ENCODE results near the gene SINHCAF. TPM values are rescaled to one million over a fixed set of nuclear protein-coding genes. Genes with fewer than 3 reads are reported as not detected.
"Not testable (repeated sequence)": the region's sequence is repeated elsewhere in the genome, so short reads cannot be mapped to it uniquely, and the experiment has no call there.

The SINHCAF gene
- total RNA-seq, 1 donor from 2014 or later = 60.4 TPM

- TF ChIP-seq POLR2A (IDR thresholded peaks at IDR 0.05) = no peak
- TF ChIP-seq CTCF (IDR thresholded peaks at IDR 0.05) = no peak
- no peak for TF ChIP-seq POLR2AphosphoS5 (IDR thresholded peaks at IDR 0.05; ENCODE audit: insufficient read depth in 1 of 2, low read depth in 1 of 2)
- no peak for DNase-seq (ENCODE audit: extremely low spot score in 2 of 2)
- Histone ChIP-seq H3K9me3 (no peaks in the 10 kb centered on the region), H3K27me3 (no peaks in the 10 kb centered on the region), H3K4me3 (no peak overlapping the region), H3K4me1 (no peaks in the 10 kb centered on the region), H3K36me3 (no peaks in the 10 kb centered on the region), H3K27ac (no peak overlapping the region)
- intact Hi-C loops (cut with DNase I) = no loop called here
These were observed 76.6 kb downstream of the SINHCAF start for GRCh38 chr12:31249356-31249755.

GRCh38 chr12:31248815-31249214, 77.1 kb downstream of the SINHCAF start:
- DNase-seq (ENCODE audit: extremely low spot score in 2 of 2) = no peak
- Histone ChIP-seq H3K4me1 (no peaks in the 10 kb centered on the region), H3K36me3 (no peaks in the 10 kb centered on the region), H3K27me3 (no peaks in the 10 kb centered on the region), H3K27ac (no peak overlapping the region), H3K4me3 (no peak overlapping the region), H3K9me3 (no peaks in the 10 kb centered on the region)
- intact Hi-C loops (cut with DNase I) = no loop called here
- TF ChIP-seq CTCF (IDR thresholded peaks at IDR 0.05) (no peak), POLR2AphosphoS5 (IDR thresholded peaks at IDR 0.05; ENCODE audit: insufficient read depth in 1 of 2, low read depth in 1 of 2) (no peak)

- TF ChIP-seq POLR2A (IDR thresholded peaks at IDR 0.05) (no peak), CTCF (IDR thresholded peaks at IDR 0.05) (no peak), POLR2AphosphoS5 (IDR thresholded peaks at IDR 0.05; ENCODE audit: insufficient read depth in 1 of 2, low read depth in 1 of 2) (no peak)
- Histone ChIP-seq H3K27ac (no peak overlapping the region), H3K4me1 (no peaks in the 10 kb centered on the region), H3K36me3 (no peaks in the 10 kb centered on the region), H3K9me3 (no peaks in the 10 kb centered on the region), H3K27me3 (no peaks in the 10 kb centered on the region), H3K4me3 (no peak overlapping the region)
- intact Hi-C loops (cut with DNase I) = no loop called here
- DNase-seq (ENCODE audit: extremely low spot score in 2 of 2) = no peak
These were observed 77.6 kb downstream of the SINHCAF start for GRCh38 chr12:31248337-31248736.

GRCh38 chr12:31246470-31246850, 79.5 kb downstream of the SINHCAF start:
- no peaks in the 10 kb centered on the region for H3K27me3 ChIP-seq
- no peaks in the 10 kb centered on the region for H3K4me1 ChIP-seq
- H3K4me3 ChIP-seq = no peak overlapping the region
- H3K9me3 ChIP-seq = no peaks in the 10 kb centered on the region
- no peaks in the 10 kb centered on the region for H3K36me3 ChIP-seq
- intact Hi-C loops (cut with DNase I) = no loop called here
- TF ChIP-seq POLR2A (IDR thresholded peaks at IDR 0.05) (no peak), CTCF (IDR thresholded peaks at IDR 0.05) (no peak), POLR2AphosphoS5 (IDR thresholded peaks at IDR 0.05; ENCODE audit: insufficient read depth in 1 of 2, low read depth in 1 of 2) (no peak)
- H3K27ac ChIP-seq = no peak overlapping the region
- no peak for DNase-seq (ENCODE audit: extremely low spot score in 2 of 2)

- no peaks in the 10 kb centered on the region for H3K9me3 ChIP-seq
- H3K27ac ChIP-seq = no peak overlapping the region
- no peaks in the 10 kb centered on the region for H3K27me3 ChIP-seq
- no peak for DNase-seq (ENCODE audit: extremely low spot score in 2 of 2)
- intact Hi-C loops (cut with DNase I) = no loop called here
- H3K36me3 ChIP-seq = no peaks in the 10 kb centered on the region
- no peak overlapping the region for H3K4me3 ChIP-seq
- H3K4me1 ChIP-seq = no peaks in the 10 kb centered on the region
- TF ChIP-seq POLR2AphosphoS5 (IDR thresholded peaks at IDR 0.05; ENCODE audit: insufficient read depth in 1 of 2, low read depth in 1 of 2) (no peak), CTCF (IDR thresholded peaks at IDR 0.05) (no peak), POLR2A (IDR thresholded peaks at IDR 0.05) (no peak)
These were observed 80.0 kb downstream of the SINHCAF start for GRCh38 chr12:31245822-31246469.

- H3K4me3 ChIP-seq; H3K27ac ChIP-seq; DNase-seq (ENCODE audit: extremely low spot score in 2 of 2); H3K4me1 ChIP-seq; H3K9me3 ChIP-seq; intact Hi-C loops (cut with DNase I); H3K27me3 ChIP-seq; H3K36me3 ChIP-seq: not testable (repeated sequence)
These were observed 83.5 kb downstream of the SINHCAF start for GRCh38 chr12:31242418-31242817.

All from vagina (tissue), 2 donors.